Erythroblast (primary cell): Measurements from ENCODE around the gene HMGB4.

Experiments
- GATA1 ChIP-seq: IDR thresholded peaks from 2 replicates; pipeline ENCODE4 v1.6.1; 2011; ENCODE audit warnings: low read depth, mild to moderate bottlenecking, control low read depth, low read length, moderate library complexity
- POLR2A ChIP-seq: IDR thresholded peaks from 2 replicates; pipeline ENCODE4 v1.6.1; 2011; ENCODE audit warnings: mild to moderate bottlenecking, low read length

DNA sequence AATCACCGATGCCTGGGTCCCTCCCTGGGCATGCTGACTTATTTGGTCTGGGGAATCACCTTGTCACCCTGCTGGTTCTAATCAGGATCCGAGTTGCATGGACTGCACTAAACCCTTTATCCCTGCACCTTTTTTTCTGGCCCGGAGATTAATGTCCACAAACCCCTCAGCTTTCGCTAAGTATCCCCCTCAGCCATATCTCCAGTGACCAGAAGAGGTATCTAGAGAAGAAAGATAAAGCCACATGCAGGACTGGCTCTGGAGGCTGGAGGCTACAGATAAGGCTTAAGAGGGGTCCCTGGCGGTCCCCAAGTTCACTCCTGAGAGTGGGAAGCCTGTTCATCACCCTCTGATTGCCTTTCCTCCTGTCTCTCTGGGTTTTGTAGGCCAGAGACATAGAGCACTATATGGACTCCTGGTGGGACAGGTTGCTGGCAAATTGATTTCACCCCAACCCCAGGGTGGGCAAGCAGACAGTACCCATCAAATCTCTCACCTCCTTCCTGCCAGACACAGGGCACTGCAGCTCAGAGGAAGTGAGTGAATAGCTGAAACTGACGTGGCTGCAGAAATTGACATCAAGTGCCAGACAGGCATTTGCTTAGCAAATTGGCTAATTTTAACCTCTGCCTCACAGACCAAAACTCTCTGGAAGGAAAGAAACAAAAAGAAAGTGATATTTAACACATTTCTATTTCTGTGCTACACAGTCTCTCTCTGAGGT, 38.8 kb downstream of the HMGB4 start:
- TF ChIP-seq POLR2A (no peak), GATA1 (no peak)
